T-helper 1 cell (primary cell): ENCODE measurements around the gene C3orf80.
"Not testable (repeated sequence)": the region's sequence is repeated elsewhere in the genome, so short reads cannot be mapped to it uniquely, and the experiment has no call there.

Experiments
- DNase-seq, 5 donors: peaks; one replicate each; pipeline ENCODE4 v3.0.0-alpha.2; 2012 to 2020

C3orf80 gene

DNA sequence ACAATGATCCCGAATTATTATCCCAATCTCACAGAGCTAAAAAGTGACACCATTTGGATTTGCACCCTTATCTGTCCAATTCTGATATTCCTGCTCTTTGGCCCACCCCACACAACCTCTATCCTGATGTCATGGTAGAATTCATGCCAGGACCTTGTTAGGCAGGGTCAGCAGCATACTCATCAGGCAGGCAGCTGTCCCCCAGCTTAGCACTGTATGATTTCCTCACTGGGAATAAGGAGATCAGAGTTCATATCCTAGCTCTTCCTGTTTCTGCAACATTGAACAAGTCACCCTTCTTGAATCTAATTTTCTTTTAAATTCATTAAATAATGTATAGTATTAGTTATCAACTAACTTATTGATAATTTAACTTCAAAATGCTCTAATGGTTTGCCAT lies 12.0 kb upstream of the C3orf80 start:
- DNase-seq, result no peak

- DNase-seq, result no peak
These were observed 7.5 kb upstream of the C3orf80 start for GRCh38 chr3:160217675-160218074.

DNA sequence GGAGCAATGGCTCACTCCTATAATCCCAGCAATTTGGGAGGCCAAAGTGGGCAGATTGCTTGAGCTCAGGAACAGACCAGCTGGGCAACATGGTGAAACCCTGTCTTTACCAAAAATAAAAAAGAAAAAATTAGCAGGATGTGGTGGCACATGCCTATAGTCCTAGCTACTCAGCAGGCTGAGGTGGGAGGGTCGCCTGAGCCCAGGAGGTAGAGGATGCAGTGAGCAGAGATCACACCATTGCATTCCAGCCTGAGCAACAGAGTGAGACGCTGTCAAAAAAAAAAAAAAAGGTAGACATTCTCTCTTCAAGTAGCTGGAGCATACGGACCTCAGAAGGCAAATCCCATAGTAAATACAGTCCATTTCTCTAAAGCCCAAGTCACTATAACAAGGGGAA lies 7.1 kb upstream of the C3orf80 start:
- no peak for DNase-seq

- no peak for DNase-seq
These were observed 5.2 kb upstream of the C3orf80 start for GRCh38 chr3:160220038-160220437.

- DNase-seq, result no peak
These were observed 4.2 kb upstream of the C3orf80 start for GRCh38 chr3:160221019-160221418.

- DNase-seq, result no peak
These were observed 966 bp upstream of the C3orf80 start for GRCh38 chr3:160224256-160224655.

DNA sequence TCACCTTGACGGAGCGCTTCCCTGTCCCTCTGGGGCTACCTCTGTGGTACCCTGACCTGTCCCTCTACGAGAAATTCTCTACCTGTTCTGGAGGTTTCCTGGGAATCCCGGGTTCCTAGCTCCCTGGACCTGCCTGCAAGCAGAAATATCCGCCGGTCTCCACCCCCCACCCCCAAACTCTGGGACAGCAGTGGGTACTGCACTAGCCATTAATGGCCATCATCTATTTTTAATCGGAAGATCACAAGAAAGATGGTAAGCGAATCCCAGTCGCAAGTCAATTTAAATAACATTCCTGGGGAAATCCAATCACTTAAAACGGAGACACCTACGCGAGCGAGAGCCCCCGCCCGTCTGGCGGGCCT lies 429 bp upstream of the C3orf80 start:
- DNase-seq, result no peak

DNA sequence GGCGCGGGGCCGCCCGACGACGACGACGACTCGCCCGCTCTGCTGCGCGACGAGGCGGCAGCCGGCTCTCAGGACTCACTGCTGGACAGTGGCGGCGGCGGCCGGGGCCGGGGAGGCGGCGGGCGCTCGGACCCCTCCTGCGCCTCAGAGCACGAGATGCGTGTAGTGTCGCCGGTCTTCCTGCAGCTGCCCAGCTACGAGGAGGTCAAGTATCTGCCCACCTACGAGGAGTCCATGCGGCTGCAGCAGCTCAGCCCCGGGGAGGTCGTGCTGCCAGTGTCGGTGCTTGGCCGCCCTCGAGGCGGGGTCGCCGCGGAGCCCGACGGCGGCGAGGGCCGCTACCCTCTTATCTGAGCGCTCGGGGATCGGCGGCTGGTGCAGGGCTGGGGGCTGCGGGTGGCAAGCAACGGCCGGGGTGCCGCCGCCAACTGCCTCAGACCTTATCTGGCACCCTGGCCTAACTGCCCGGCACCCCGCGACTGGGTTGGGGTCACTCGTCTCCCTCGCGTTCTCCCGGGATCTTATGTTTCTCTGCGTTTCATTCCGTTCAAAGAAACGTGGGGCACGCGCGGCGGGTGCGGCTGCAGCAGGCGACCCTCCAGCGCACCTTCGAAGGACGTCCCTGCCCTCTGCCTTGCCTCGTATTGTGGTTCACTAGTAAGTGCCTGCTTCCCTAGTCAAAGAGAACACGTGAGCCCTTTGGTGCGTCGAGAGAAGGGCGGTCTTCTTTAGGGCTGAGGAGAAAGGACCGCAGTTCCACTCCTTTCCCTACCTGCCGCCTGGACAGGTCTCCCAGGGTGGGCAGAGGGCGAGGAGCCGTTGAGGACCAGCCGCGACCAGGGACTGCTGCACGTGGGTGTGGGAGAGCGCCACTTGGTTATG lies 1.0 kb downstream of the C3orf80 start:
- peak in 1 of 5 donors; percentile 2 for DNase-seq

DNA sequence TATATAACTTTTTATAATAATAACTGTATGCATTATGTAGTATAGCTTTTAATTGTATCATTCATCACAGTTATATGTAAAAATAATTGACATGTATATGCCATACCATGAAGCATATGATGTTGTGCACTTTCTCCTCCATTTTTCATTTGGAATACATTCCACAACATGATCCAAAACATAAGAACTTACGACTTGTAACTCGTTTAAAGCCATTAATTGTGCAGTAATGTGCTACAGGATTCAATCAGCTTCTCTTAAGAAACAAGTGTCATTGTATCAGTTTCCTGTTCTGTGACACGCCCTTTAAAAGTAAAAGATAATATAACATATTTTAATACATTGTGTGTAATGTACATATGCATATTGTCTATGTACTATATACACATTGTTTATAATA lies 2.2 kb downstream of the C3orf80 start:
- DNase-seq, result no peak

GRCh38 chr3:160232014-160232413 lies 6.8 kb downstream of the C3orf80 start:
- DNase-seq, result no peak

DNA sequence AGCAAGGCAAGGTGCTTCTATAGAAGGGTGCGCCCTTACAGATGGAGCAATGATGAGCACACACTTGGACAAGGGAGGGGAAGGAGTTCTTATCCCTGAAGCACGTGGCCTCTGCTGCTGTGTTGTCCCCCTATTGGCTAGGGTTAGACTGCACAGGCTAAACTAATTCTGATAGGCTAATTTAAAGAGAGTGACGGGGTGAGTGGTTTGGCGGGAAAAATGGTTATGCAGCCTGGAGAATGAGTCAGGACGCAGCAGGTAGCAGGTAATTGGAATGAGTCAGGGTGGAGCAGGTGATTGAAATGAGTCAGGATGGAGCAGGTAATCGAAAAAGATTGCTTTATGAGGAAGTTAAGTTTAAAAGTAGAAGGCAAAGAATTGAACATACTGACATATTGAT lies 15.5 kb downstream of the C3orf80 start:
- not testable (repeated sequence) for DNase-seq

- no peak for DNase-seq
These were observed 20.1 kb downstream of the C3orf80 start for GRCh38 chr3:160245261-160245800.

- no peak for DNase-seq
These were observed 22.5 kb downstream of the C3orf80 start for GRCh38 chr3:160247766-160248165.

DNA sequence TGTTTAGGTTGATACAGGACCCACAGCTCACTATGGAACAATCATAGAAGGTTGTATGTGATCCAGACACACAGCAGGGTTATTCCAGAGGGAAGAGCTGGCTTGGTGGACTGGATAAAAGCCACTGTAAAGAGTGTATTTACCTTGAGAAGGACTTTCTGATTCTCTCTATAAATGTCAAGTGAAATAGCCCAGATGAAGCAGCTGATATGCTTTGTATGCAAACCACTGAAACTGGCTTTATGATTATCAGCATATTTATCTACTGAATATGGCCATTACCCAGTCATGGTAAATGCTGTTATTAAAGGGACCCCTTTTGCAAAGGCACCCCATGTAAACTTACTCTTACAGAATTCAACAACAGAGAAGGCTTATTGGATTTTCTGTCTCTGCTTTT lies 28.1 kb downstream of the C3orf80 start:
- no peak for DNase-seq

GRCh38 chr3:160257606-160258005 lies 32.4 kb downstream of the C3orf80 start:
- no peak for DNase-seq

GRCh38 chr3:160259589-160259988 lies 34.4 kb downstream of the C3orf80 start:
- DNase-seq, result no peak

DNA sequence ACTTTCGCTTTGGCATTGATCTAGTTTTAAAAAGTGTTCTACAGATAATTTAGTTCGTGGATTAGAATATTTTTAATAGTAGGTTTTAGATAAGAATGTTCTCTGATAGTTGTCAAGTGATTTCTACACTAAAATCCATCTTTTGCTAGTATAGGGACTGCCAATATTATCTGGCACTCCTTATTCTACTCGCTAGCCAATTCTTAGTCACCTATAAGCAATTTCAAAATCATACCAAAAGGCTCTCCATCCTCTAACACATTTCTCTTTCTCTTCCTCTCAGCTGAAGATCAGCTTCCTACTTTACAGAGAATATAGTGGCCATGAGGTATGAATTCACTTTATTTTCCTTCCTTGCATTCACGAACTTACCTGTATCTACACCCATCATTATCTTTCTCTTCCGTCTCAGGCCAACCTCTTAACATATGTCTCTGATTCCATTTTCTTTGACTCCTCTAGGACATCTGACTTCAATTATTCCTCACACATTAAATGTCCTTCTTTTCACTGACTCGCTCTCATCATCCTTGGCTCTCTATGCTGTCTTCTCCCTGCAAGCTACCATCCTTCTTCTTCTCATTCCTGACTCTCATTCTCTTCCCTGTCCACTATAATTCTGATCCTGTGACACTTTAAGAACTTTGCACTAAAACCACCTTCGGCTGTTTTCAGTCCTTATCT lies 35.5 kb downstream of the C3orf80 start:
- DNase-seq, result no peak

DNA sequence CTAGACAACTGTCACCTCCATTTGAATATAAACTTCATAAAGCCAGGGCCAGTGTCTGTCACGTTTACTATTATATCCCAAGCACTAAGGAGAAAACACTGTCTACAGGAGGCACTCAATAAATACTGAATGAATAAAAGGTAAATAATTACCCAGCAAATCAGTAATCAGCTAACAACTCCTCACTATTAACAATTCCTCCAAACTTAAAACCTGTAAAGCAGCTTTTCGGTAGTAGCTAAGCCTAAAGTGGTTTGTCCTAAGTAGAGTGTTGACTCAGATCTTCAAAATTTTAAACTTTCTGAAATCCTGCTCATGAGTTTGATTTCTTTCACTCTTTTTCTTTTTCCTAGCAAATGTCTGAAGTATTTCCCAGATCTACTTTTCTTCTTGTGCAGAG lies 39.9 kb downstream of the C3orf80 start:
- no peak for DNase-seq
